HL-60 (cell line): ENCODE results near the gene VSTM2L.

Experiments
- DNase-seq, 2 experiments: peaks; one replicate each; pipeline ENCODE4 v3.0.0-alpha.2; 2010 to 2020; ENCODE audit warnings: low read depth in 1 of 2, low spot score in 1 of 2
- H3K27ac ChIP-seq: fragments of 250-450 bp; sonication (Bioruptor Pico); replicated peaks from 2 replicates; pipeline ENCODE4 v1.5.1; 2020; ENCODE audit warnings: mild to moderate bottlenecking, moderate library complexity
- H3K27me3 ChIP-seq: fragments of 250-450 bp; sonication (Bioruptor Pico); 2 replicates; pipeline ENCODE4 v1.5.1; 2021; ENCODE audit warnings: mild to moderate bottlenecking, moderate library complexity; ENCODE audit not compliant: insufficient read depth, poor library complexity, severe bottlenecking
- H3K4me3 ChIP-seq: replicated peaks from 2 replicates; pipeline ENCODE4 v1.5.1; 2011; ENCODE audit warnings: mild to moderate bottlenecking, control low read depth, low read length; ENCODE audit not compliant: insufficient read depth
- CTCF ChIP-seq: IDR thresholded peaks from one replicate; pipeline ENCODE4 v1.5.1; 2011; ENCODE audit warnings: low read length, control low read depth, inconsistent platforms; ENCODE audit not compliant: insufficient read depth
- GABPA ChIP-seq: IDR thresholded peaks from 2 replicates; pipeline ENCODE4 v1.6.1; 2012; ENCODE audit warnings: low read depth
- POLR2AphosphoS5 ChIP-seq: IDR thresholded peaks from 2 replicates; pipeline ENCODE4 v1.6.1; 2012; ENCODE audit warnings: low read depth
- REST ChIP-seq: IDR thresholded peaks from 2 replicates; pipeline ENCODE4 v1.6.1; 2012; ENCODE audit warnings: low read depth; ENCODE audit not compliant: insufficient replicate concordance
- SPI1 ChIP-seq: IDR thresholded peaks from 2 replicates; pipeline ENCODE4 v1.6.1; 2012; ENCODE audit warnings: low read depth, mild to moderate bottlenecking, borderline replicate concordance

Gene VSTM2L

GRCh38 chr20:37984018-37984785 lies 81.3 kb downstream of the VSTM2L start:
- no peak overlapping the region for H3K4me3 ChIP-seq
- no peaks in the 10 kb centered on the region for H3K27me3 ChIP-seq
- no peak for TF ChIP-seq CTCF
- no peak for TF ChIP-seq REST
- no peak for TF ChIP-seq GABPA
- TF ChIP-seq POLR2AphosphoS5 = no peak
- TF ChIP-seq SPI1 = no peak
- DNase-seq = no peak
- no peak overlapping the region for H3K27ac ChIP-seq

- Histone ChIP-seq H3K4me3 (no peak overlapping the region), H3K27ac (no peak overlapping the region), H3K27me3 (no peaks in the 10 kb centered on the region)
- TF ChIP-seq GABPA = no peak
- TF ChIP-seq REST = no peak
- no peak for TF ChIP-seq POLR2AphosphoS5
- no peak for TF ChIP-seq CTCF
- no peak for TF ChIP-seq SPI1
- DNase-seq = no peak
These were observed 83.3 kb downstream of the VSTM2L start for GRCh38 chr20:37986044-37986858.

- DNase-seq = no peak
- no peaks in the 10 kb centered on the region for H3K27me3 ChIP-seq
- no peak overlapping the region for H3K27ac ChIP-seq
- TF ChIP-seq GABPA = no peak
- no peak for TF ChIP-seq POLR2AphosphoS5
- TF ChIP-seq SPI1 = no peak
- no peak for TF ChIP-seq CTCF
- TF ChIP-seq REST = no peak
- no peak overlapping the region for H3K4me3 ChIP-seq
These were observed 84.1 kb downstream of the VSTM2L start for GRCh38 chr20:37986873-37987601.
